Measurements from ENCODE around the gene AQP6. TPM values are rescaled to one million over a fixed set of nuclear protein-coding genes. Genes with fewer than 3 reads are reported as not detected.

AQP6 gene
- total and polyA plus RNA-seq, 12 donors = 0.20 to 1.1 (median 0.28) TPM; not detected in 8

- intact Hi-C loops (cut with DNase I) = loop anchor here (5.0 to 10.0 kb wide), 3 partner anchors 89 to 103 kb away; partner anchors contain the start of gene ASIC1 (in 1 of the 2)
- Histone ChIP-seq H3K4me3 (peak overlapping the region in 1 of 4 donors; percentile 5), H3K36me3 (replicated peaks in 1 of 2) (no peaks in the 10 kb centered on the region), H3K9me3 (replicated peaks in 1 of 3) (no peaks in the 10 kb centered on the region), H3K27me3 (peaks cover 3% of the 10 kb centered on the region), H3K27ac (no peak overlapping the region), H3K4me1 (replicated peaks in 1 of 2) (peaks cover 5 to 9% of the 10 kb centered on the region in 2 donors)
- no peak for TF ChIP-seq POLR2A (IDR thresholded peaks at IDR 0.05)
- TF ChIP-seq, protein P1, sequence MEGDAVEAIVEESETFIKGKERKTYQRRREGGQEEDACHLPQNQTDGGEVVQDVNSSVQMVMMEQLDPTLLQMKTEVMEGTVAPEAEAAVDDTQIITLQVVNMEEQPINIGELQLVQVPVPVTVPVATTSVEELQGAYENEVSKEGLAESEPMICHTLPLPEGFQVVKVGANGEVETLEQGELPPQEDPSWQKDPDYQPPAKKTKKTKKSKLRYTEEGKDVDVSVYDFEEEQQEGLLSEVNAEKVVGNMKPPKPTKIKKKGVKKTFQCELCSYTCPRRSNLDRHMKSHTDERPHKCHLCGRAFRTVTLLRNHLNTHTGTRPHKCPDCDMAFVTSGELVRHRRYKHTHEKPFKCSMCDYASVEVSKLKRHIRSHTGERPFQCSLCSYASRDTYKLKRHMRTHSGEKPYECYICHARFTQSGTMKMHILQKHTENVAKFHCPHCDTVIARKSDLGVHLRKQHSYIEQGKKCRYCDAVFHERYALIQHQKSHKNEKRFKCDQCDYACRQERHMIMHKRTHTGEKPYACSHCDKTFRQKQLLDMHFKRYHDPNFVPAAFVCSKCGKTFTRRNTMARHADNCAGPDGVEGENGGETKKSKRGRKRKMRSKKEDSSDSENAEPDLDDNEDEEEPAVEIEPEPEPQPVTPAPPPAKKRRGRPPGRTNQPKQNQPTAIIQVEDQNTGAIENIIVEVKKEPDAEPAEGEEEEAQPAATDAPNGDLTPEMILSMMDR (IDR thresholded peaks at IDR 0.05) = no peak
- 37 to 64% (median 41%) methylated on average over 6 to 15 of the region's 15 CpGs for WGBS, 4 donors
- no peak for DNase-seq
These were observed 4.9 kb upstream of the AQP6 start for GRCh38 chr12:49967777-49968250.

DNA sequence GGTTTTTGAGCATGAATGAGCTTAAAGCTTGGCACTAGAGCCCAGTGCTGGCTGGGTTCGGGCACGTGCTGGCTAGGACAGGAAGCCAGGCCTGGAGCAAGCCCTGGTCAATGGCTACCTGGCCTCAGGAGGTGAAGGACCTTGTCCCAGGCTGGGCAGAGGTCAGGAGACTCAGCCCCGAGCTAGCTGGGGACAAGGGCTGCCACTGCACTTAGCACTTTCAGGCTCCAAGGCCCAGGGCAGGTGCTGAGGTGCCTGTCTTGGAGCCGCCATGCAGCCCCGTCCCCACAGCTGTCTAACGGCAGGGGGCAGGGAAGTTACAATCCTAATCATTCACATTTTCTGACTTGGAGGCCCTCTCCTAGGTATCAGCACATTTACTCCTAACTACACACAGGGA is 4.3 kb upstream of the AQP6 start:
- TF ChIP-seq, protein P1 (IDR thresholded peaks at IDR 0.05) = no peak
- no peak for TF ChIP-seq POLR2A (IDR thresholded peaks at IDR 0.05)
- intact Hi-C loops (cut with DNase I) = loop anchor here (5.0 to 10.0 kb wide), 3 partner anchors 89 to 104 kb away; partner anchors contain the start of gene ASIC1 (in 1 of the 2)

DNA sequence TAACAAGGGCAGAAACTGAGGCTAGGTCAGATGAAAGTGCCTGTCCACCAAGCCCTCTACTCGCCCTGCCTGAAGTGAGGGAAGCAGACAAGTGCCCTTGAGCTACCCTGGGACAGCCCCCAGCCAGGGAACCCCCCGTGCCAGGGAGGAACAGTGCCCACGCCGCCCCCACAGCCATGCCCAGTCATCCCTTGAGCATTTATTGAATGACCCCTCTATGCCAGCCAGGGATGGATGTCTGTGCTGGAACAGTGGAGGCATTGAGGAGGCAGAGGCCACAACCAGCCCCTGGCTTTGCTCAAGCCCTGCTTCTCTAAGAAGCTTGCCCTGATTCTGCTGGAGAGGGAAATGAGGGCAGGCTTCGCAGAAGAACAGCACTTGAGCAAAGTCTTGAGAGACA is 3.7 kb upstream of the AQP6 start:
- Histone ChIP-seq H3K27me3 (peaks cover 3% of the 10 kb centered on the region), H3K36me3 (replicated peaks in 1 of 2) (no peaks in the 10 kb centered on the region), H3K4me1 (replicated peaks in 1 of 2) (peaks cover 5 to 9% of the 10 kb centered on the region in 2 donors), H3K4me3 (no peak overlapping the region), H3K27ac (no peak overlapping the region), H3K9me3 (replicated peaks in 1 of 3) (no peaks in the 10 kb centered on the region)
- DNase-seq = no peak
- TF ChIP-seq, protein P1 (IDR thresholded peaks at IDR 0.05) = no peak
- TF ChIP-seq POLR2A (IDR thresholded peaks at IDR 0.05) = no peak
- intact Hi-C loops (cut with DNase I) = loop anchor here (5.0 to 10.0 kb wide), 3 partner anchors 88 to 104 kb away; partner anchors contain the start of gene ASIC1 (in 1 of the 2)
- 82 to 100% (median 82%) methylated on average over 3 to 5 of the region's 5 CpGs for WGBS, 4 donors

More for the DNA sequence above, 4.3 kb upstream of the AQP6 start:
- peaks cover 5 to 9% of the 10 kb centered on the region in 2 donors for H3K4me1 ChIP-seq (replicated peaks in 1 of 2)
- DNase-seq = no peak
- peaks cover 3% of the 10 kb centered on the region for H3K27me3 ChIP-seq
- H3K36me3 ChIP-seq (replicated peaks in 1 of 2) = no peaks in the 10 kb centered on the region
- H3K4me3 ChIP-seq = no peak overlapping the region
- no peak overlapping the region for H3K27ac ChIP-seq
- 73 to 92% (median 82%) methylated on average over 4 to 6 of the region's 6 CpGs for WGBS, 4 donors
- H3K9me3 ChIP-seq (replicated peaks in 1 of 3) = no peaks in the 10 kb centered on the region

- H3K27ac ChIP-seq = no peak overlapping the region
- no peaks in the 10 kb centered on the region for H3K9me3 ChIP-seq (replicated peaks in 1 of 3)
- intact Hi-C loops (cut with DNase I) = loop anchor here (5.0 to 10.0 kb wide), 4 partner anchors 87 to 105 kb away; partner anchors contain the start of gene ASIC1 (in 1 of the 2)
- peaks cover 3% of the 10 kb centered on the region for H3K27me3 ChIP-seq
- no peaks in the 10 kb centered on the region for H3K36me3 ChIP-seq (replicated peaks in 1 of 2)
- TF ChIP-seq, protein P1 (IDR thresholded peaks at IDR 0.05) = no peak
- no peak for TF ChIP-seq POLR2A (IDR thresholded peaks at IDR 0.05)
- DNase-seq = no peak
- no peak overlapping the region for H3K4me3 ChIP-seq
- H3K4me1 ChIP-seq (replicated peaks in 1 of 2) = peaks cover 5 to 9% of the 10 kb centered on the region in 2 donors
- 77 to 84% (median 82%) methylated on average over 12 of the region's 12 CpGs for WGBS, 4 donors
These were observed 2.9 kb upstream of the AQP6 start for GRCh38 chr12:49969651-49970429.
